DMS114 treated with DMSO at 0.1 percent for 48 hours (cell line): ENCODE data around the gene SLC25A51.

ENCODE experiments used
- DNase-seq: peaks from one replicate; lab custom pipeline; 2025; ENCODE audit not compliant: unreplicated experiment; lab: John Stamatoyannopoulos, UW

Gene SLC25A51

GRCh38 chr9:37938121-37938891 lies 34.4 kb upstream of the SLC25A51 start:
- DNase-seq: no peak

- no peak for DNase-seq
Observed at GRCh38 chr9:37937366-37937765, 33.4 kb upstream of the SLC25A51 start.

- no peak for DNase-seq
Observed at GRCh38 chr9:37936965-37937364, 33.0 kb upstream of the SLC25A51 start.

- DNase-seq: no peak
Observed at GRCh38 chr9:37936376-37936775, 32.4 kb upstream of the SLC25A51 start.

- DNase-seq: no peak
Observed at GRCh38 chr9:37935096-37935495, 31.2 kb upstream of the SLC25A51 start.

- DNase-seq: no peak
Observed at GRCh38 chr9:37931592-37931991, 27.7 kb upstream of the SLC25A51 start.

GRCh38 chr9:37929441-37929895 lies 25.5 kb upstream of the SLC25A51 start:
- DNase-seq: no peak

GRCh38 chr9:37928552-37929430 lies 24.9 kb upstream of the SLC25A51 start:
- no peak for DNase-seq

- DNase-seq: no peak
Observed at GRCh38 chr9:37927601-37928551, 23.9 kb upstream of the SLC25A51 start.

GRCh38 chr9:37927132-37927531 lies 23.2 kb upstream of the SLC25A51 start:
- no peak for DNase-seq

- no peak for DNase-seq
Observed at GRCh38 chr9:37926737-37927118, 22.8 kb upstream of the SLC25A51 start.

- no peak for DNase-seq
Observed at GRCh38 chr9:37925786-37926736, 22.1 kb upstream of the SLC25A51 start.

- no peak for DNase-seq
Observed at GRCh38 chr9:37925006-37925405, 21.1 kb upstream of the SLC25A51 start.

GRCh38 chr9:37924538-37924937 lies 20.6 kb upstream of the SLC25A51 start:
- no peak for DNase-seq

GRCh38 chr9:37923796-37924427 lies 20.0 kb upstream of the SLC25A51 start:
- no peak for DNase-seq

- DNase-seq: no peak
Observed at GRCh38 chr9:37923118-37923795, 19.3 kb upstream of the SLC25A51 start.

- DNase-seq: no peak
Observed at GRCh38 chr9:37922363-37923117, 18.6 kb upstream of the SLC25A51 start.
